Coronary artery (tissue), 2 donors: ENCODE results near the gene KHDC4.

ENCODE experiments used
- DNase-seq: peaks from one replicate; pipeline ENCODE4 v3.0.0-alpha.2; 2017; ENCODE audit warnings: low spot score
- H3K27ac ChIP-seq, 2 donors: fragments of 200-600 bp; sonication (generic); one replicate each; pipeline ENCODE4 v1.5.1; 2016 to 2019
- H3K4me3 ChIP-seq: fragments of 200-600 bp; sonication (generic); 2 replicates; pipeline ENCODE4 v1.5.1; 2016; ENCODE audit warnings: mild to moderate bottlenecking, moderate library complexity
- CTCF ChIP-seq: fragments of 200-600 bp; sonication (generic); IDR thresholded peaks from one replicate; pipeline ENCODE4 v1.5.1; 2019; ENCODE audit warnings: antibody characterized with exemption

KHDC4 gene

GRCh38 chr1:155913969-155914757 is 20.1 kb downstream of the KHDC4 start:
- no peak for TF ChIP-seq CTCF
- no peak for DNase-seq
- Histone ChIP-seq H3K4me3 (no peak overlapping the region), H3K27ac (peak overlapping the region in 1 of 2 donors; percentile 39)

GRCh38 chr1:155912056-155912536 is 22.1 kb downstream of the KHDC4 start:
- no peak overlapping the region for H3K4me3 ChIP-seq
- no peak for TF ChIP-seq CTCF
- no peak for DNase-seq
- peak overlapping the region; percentile 89 to 98 for H3K27ac ChIP-seq

- Histone ChIP-seq H3K27ac (peak within 1 kb of the TSS; percentile 89 to 98), H3K4me3 (peak within 1 kb of the TSS; percentile 90)
- DNase-seq: peak; percentile 92
- no peak for TF ChIP-seq CTCF
Measured at GRCh38 chr1:155911156-155912055, 22.8 kb downstream of the KHDC4 start, which contains the start of gene RIT1. Gene RIT1 (minus strand): TSS chr1:155911349. CDS start chr1:155910761, 588 bp downstream.

GRCh38 chr1:155910621-155911121 is 23.5 kb downstream of the KHDC4 start:
- Histone ChIP-seq H3K27ac (peak overlapping the region; percentile 89 to 98), H3K4me3 (peak overlapping the region; percentile 90)
- no peak for DNase-seq
- TF ChIP-seq CTCF: no peak

GRCh38 chr1:155909894-155910293 is 24.3 kb downstream of the KHDC4 start:
- no peak for TF ChIP-seq CTCF
- DNase-seq: no peak
- H3K4me3 ChIP-seq: peak overlapping the region; percentile 90
- H3K27ac ChIP-seq: peak overlapping the region; percentile 89 to 98

- no peak for TF ChIP-seq CTCF
- Histone ChIP-seq H3K4me3 (no peak overlapping the region), H3K27ac (no peak overlapping the region)
- no peak for DNase-seq
Measured at GRCh38 chr1:155904261-155904660, 30.0 kb downstream of the KHDC4 start.
